Measurements from ENCODE around the gene TMEM130.
A peak's percentile ranks its signal among the peaks of the same experiment; 100 is the strongest.
"Not testable (repeated sequence)": the region's sequence is repeated elsewhere in the genome, so short reads cannot be mapped to it uniquely, and the experiment has no call there.

The TMEM130 gene

DNA sequence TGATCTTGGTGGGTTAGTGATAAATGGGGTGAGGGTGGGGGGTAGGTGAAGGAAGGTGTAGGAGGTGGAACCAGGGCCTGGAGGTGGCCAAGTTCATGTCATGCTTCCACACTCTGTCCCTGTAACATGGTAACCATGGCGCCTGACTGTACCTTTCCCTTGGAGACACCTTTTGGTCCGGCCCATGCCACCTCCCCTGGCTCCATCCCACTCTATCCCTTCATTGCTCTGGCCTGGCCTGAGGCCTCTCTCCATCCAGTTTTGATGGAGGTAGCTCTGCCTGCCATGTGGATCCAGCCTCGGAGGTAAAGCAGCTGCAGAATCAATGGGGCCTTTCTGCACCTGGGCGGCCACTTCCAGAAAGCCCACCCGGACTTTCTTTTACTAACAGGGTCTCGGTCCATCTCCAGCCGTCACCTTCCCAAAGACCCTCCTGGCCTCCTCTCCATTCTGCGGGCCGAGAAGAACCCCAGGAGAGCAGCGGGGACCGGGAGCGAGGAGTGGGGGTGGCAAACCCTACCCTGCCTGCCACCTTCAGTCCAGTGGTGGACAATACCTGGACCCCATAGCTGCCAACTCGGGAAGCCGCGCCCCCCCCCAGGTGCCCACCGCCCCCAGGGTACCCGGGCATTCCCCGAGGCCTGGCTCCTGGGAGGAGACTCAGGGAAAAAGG lies 8.0 kb upstream of the TMEM130 start:
- peak in 1 of 3 experiments; percentile 31 for DNase-seq

DNA sequence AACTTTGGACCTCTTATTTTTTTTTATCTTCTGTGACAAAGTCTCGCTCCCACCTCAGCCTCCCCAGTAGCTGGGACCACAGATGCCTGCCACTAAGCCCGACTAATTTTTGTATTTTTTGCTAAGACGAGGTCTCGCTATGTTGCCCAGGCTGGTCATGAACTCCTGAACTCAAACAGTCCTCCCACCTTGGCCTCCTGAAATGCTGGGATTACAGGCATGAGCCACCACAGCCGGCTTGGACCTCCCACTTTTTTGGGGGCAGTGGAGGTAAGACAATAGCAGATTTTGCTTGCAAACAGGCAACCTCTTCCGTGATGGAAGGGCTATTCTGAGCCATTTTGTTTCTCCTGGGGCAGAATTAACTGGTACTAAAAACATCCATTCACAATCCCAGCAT lies 7.3 kb upstream of the TMEM130 start:
- DNase-seq: no peak

DNA sequence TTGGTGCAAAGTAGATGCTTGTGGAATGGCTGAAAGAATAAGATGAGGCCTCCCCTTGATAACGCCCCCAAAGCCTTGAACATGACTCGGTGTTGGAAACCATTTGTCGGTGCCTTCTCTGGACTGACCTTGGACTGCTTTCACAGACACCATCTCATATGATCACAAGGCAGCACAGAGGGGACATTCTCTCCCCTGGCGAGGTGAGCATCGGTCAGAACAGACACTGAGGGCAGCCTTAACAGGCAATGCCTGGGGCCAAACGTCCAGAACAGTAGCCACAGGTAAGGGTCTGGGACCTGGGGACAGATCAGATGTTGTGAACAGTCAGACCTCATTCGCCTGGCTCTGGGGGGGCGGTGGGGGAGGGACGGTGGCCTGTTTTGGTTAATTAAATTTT lies 5.7 kb upstream of the TMEM130 start:
- no peak for DNase-seq

DNA sequence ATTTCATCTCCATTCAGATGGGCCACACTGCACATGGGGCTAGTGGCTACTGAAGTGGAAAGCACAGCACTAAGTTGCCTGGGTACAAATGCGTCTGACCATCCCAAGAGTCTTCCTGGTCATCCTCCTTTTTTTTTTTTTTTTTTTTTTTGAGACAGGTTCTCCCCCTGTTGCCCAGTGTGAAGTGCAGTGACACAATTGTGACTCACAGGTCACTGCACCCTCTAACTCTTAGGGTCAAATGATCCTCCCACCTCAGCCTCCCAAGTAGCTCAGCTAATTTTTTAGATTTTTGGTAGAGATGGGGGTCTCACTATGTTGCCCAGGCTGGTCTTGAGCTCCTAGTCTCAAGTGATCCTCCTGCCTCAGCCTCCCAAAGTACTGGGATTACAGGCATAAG lies 5.1 kb upstream of the TMEM130 start:
- no peak for DNase-seq

DNA sequence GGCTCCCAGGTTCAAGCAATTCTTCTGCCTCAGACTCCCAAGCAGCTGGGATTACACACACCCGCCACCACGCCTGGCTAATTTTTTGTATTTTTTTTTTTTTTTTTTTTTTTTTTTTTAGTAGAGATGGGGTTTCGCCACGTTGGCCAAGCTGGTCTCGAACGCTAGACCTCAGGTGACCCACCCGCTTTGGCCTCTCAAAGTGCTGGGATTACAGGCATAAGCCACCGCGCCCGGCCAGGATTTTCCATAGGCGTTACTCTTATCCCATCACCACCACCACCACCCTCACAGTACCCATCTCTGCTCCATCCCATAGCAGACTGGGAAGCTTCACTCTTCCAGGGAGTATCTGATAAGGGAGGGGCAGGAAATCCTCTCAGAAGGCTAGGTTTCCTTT lies 3.8 kb upstream of the TMEM130 start:
- not testable (repeated sequence) for DNase-seq

DNA sequence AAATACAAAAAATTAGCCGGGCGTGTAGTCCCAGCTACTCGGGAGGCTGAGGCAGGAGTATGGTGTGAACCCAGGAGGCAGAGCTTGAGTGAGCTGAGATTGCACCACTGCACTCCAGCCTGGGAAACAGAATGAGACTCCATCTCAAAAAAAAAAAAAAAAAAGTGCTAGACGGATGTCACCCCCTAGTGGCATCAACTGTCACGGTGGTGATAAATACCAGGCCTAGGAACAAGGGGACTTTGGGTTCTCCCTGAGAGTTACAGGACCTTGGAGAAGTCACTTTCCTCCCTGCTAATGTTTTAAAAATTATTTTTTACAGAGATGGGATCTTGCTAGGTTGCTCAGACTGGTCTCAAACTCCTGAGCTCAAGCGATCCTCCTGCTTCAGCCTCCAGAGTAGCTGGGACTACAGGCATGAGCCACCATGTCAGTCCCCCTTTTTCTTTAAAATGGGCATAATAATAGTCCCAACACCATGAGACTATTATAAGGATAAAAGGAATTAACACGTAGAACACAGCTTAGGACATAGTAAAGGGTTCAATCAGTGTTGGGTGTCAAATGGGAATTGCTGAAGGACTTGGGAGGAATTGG lies 2.6 kb upstream of the TMEM130 start:
- peak in 1 of 3 experiments; percentile 30 for DNase-seq

DNA sequence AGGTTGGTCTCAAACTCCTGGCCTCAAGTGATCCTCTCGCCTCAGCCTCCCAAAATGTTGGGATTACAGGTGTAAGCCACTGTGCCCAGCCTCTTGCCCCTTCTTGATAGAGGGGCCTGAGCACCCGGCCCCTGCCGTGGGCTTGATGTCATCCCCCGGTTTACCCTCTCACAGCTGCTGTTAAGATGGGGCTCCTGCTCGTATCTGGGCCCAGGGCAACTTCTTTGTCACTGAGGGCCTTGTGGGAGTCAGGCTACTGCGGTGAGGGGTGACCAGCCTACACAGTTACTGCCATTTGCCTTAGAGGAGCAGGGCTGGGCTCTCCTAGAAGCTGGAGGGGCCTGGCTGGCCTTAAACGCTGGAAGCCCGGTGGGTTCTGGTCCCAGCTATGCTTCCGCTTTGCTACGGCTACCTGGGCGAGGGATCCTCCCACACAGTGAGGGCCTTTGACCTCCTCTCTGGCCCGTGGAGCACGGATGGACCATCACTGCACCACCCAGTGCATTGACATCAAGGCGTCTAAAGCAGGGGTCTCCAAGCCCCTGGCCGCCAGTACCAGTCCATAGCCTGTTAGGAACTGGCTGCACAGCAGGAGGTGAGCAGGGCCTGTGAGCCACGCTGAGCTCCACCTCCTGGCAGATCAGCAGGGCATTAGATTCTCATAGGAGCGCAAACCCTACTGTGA lies 1.1 kb upstream of the TMEM130 start:
- DNase-seq: no peak

DNA sequence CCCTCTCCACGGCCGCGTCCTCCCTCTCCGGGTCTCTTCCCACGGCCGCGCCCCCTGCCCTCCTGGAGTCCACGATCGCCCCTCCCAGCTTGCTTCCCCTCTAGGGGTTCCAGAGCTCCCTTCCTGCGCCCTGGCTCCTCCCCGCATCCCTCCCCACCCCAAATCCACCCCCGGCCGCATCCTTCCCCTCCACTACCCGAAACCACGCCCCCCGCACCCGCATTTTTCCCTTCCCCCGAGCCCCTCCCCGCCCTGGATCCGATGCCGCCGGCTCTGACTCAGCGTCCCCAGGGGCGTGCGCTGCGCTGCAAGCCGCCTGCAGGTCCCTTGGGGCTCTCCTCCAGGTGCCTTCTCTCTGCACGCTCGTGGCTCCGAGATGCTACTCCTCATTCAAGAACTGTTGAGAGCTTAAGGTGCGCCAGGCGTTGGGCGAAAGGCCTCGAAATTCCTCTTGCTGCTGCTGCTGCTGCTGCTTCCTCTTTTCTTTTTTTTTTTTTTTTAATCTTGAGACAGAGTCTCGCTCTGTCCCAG lies 372 bp upstream of the TMEM130 start:
- peak; percentile 67 to 78 (median 72) for DNase-seq

DNA sequence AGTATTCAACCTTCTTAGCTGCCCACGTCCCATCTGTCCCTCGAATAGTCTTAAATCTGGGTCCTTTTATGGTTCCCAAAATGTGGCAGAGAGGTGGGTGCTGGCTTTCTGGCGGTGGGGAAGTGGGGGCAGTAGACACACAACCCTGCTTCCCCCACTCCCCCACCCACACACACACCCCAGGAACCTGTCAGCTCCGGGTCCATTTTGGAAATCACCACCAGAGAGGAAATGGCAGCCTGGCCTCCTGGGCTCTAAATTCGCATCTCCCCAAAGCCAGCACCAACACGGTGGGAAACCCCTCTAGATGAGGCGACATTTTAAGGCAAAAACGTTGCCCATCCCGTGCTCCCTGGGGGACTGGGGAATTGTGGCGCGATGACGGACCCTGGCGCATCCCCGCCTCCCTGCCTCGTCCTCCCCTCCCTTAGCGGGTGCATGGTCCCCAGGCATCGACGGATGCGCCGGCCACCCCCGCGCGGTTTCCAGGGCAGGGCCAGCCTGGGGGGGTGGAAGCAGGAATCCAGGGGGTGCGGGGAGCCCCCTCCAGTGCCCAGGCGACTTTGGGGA lies 702 bp downstream of the TMEM130 start:
- peak in 1 of 3 experiments; percentile 31 for DNase-seq

DNA sequence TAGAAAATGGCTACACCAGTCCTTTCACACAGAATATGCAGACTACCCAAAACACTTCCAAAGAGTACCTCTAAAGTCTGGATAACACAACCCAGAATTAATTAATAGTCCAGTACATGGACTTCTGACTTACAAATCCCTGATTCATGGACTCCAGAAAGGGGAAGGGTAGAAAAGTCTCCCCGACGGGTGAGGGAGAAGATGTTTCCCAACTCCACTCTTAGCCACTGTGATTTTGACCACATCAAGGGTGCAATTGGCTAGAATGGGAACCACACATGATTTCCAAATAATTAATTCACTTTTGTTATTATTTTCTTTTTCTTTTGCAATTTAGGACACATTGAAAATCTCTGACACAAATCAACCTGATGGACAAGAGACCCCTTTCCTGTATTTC lies 1.4 kb downstream of the TMEM130 start:
- DNase-seq: no peak

DNA sequence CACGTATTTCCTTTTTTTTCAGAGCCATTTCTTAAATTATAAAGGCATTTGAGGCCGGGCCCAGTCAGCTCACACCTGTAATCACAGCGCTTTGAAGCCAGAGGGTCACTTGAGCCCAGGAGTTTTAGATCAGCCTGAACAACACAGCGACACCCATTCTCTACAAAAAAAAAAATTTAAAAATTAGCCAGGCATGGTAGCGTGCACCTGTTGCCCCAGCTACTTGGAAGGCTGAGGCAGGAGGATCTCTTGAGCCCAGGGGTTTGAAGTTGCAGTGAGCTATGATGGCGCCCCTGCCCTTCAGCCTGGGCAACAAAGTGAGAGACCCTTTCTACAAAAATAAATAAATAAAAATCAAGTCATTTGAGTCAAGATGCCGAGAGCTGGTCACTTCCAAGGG lies 3.0 kb downstream of the TMEM130 start:
- DNase-seq: no peak

DNA sequence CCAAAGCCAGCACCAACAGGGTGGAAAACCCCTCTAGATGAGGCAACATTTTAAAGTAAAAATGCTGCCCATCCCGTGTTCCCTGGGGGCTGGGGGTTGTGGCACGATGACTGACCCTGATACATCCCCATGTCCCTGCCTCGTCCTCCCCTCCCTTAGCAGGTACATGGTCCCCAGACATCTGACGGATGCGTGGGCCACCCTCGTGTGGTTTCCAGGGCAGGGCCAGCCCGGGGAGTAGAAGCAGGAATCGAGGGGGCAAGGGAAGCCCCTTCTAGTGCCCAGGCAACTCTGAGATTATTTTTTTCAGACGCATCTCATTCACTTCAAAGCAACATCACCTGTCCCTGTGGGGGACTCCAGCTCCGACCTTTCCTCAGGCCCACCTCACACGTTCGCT lies 3.5 kb downstream of the TMEM130 start:
- no peak for DNase-seq

DNA sequence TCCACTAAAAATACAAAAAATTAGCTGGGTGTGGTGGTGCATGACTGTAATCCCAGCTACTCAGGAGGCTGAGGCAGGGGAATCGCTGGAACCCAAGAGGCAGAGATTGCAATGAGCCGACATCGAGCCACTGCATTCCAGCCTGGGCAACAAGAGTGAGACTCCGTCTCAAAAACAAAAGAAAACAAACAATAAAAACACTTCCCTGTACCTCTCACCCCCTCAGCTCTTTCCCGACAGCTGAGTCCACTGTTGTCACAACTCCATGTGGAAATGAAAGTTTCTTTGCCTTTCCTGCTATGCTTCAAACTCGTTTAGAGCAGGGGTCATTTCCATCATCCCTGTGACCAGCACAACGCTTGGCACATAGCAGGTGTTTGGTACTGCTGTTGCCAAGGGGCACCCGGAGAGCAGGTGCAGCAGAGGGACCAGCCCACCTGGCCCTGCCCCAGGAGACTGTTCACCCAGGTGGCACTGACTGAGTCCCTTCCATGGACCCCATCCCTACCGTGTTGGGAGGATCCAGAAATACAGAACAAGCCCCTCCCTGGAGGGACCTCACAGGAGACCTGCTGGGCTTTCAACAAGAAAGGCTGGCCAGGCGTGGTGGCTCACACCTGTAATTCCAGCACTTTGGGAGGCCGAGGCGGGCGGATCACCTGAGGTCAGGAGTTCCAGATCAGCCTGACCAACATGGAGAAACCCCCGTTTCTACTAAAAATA lies 4.9 kb downstream of the TMEM130 start:
- DNase-seq: no peak

DNA sequence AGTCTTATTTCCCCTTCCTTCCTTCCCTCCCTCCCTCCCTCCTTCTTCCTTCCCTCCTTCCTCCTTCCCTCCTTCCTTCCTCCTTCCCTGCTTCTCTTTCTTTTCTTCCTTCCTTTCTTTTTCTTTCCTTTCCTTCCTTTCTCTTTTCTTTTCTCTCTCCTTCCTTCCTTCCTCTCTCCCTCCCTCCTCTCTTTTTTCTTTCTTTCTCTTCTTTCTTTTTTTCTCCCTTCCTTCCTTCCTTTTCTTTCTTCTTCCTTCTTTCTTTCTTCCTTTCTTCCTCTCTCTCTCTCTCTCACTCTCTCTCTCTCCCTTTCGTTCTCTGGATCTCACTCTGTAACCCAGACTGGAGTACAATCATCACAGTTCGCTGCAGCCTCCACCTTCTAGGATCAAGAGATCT lies 6.2 kb downstream of the TMEM130 start:
- DNase-seq: no peak

DNA sequence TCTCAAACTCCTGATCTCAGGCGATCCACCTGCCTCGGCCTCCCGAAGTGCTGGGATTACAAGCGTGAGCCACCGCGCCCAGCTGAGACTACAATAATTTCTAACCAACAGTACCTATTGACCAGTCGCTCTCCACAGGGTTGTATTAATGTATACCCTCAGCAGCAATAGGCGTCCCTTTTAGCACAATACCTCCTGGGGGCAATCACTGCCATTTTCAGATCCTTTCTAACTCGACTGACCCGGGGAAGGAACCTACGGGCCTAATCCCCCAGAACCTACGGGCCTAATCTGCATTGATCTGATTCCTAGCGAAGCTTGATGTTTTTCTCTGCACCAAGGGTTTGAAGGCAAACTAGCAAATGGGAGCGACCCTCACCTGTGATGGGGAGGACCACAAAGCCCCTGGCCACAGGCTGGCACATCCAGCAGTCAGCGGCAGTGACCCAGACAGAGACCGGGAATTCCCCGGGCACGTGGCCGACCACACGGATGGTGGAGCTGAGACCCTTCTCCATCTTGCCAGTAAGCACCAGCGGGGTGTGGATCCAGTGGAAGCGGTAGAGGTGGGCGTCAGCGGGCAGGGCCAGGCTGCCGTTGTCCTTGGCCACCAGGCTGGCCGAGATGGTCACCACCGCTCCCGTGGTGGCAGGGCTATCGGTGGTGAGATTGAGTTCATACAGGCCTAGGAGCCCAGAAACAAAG lies 6.9 kb downstream of the TMEM130 start:
- DNase-seq: no peak

DNA sequence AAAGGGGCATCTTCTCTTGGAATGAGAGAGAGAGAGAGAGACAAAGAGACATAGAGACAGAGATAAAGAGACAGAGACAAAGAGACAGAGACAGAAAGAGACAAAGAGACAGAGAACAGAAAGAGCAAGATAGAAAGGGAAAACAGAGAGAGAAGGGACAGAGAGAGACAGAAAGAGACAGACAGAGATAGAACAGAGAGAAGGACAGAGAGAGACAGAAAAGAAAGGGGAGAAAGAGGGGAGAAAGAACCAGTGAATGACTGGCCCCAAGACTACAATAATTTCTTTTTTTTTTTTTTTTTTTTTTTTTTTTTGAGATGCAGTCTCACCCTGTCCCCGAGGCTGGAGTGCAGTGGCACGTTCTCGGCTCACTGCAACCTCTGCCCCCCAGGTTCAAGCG lies 7.6 kb downstream of the TMEM130 start:
- no peak for DNase-seq

DNA sequence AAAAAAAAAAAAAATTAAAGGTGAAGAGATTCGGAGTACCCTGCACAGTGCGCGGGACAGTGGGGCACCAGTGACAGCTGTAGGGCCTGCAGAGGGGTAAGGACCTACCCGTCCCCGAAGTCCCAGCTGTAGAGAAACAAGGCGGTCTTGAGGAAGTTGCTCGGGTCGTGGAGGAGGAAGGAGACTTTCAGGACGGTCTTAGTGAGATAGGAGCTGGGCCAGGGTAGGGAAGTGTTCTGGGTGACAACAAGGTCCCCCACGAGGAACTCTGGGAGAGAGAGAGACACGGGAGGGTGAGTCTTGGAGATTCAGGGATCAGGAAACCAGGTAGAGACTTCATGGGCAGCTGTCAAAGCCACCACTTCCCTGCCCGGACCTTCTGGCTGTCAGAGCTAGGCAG lies 9.7 kb downstream of the TMEM130 start:
- DNase-seq: no peak

DNA sequence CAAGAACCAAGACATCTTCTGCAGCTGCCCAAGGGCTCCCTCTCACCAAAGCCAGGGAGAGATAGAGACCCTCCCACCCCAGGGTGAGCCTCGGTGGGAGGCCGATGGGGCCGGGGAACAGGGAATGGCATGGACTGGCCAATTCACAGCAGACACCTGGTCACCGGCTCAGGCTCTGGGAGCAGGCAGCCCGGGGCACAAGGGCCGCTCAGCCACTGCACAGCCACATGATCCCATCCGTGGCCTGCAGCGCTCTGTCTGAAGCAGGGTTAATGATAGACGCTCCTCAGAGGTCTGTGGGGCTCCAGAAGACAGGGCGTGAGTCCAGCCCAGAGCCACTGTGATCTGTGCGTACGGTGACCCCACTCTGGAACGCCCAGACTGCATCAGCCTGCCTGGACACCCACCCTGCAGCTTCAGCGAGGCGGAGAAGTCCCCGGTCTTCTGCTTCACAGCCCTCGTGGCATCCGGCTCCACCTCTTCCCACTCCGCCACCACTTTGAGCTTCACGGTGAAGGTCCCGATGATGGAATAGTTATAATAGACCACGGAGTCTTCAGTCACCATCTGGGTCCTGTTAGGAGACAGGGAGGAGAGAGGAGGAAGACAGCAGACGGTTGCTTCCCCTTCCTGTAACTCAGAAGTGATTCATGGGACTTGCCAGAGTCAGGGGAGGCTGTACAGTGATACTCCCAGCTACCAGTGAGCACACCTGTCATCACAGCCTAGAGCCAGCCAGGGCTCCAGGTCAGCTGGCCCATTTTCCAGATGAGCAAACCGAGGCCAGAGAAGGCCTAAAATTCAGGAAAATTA lies 14.0 kb downstream of the TMEM130 start:
- DNase-seq: no peak

DNA sequence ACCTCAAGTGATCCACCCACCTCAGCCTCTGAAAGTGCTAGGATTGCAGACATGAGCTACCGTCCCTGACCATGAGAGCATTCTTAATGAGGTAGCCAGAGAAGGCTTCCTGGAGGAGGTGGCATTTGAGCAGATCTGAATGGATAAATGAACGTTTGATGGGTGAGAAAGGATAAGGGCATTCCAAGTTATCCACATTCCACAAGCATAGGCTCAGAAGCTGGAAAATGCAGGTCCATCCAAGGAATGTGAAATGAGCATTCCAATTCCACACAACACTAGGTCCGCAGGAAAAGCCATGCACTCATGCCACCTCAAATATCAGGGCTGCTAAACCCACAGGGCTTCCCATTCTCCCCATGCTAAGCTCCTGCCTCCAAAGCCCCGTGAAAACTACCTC lies 17.0 kb downstream of the TMEM130 start:
- DNase-seq: no peak

DNA sequence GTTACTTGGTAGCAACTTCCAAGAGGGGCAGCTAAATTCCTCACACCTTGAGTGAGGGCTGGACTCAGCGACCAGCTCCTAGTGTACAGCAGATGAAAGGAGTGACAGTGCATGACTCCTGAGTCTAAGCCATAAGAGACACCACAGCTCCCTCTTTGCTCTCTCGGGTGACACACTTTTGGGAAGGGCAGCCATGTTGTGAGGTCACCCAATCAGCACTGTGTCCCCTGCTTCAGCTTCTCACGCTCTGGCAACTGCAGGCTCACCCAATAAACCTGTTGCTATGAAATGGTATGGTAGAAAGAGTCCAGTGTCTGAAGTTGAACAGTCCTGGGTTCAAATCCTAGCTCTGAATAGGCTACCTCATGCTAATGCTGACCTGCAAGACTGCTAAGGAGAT lies 20.9 kb downstream of the TMEM130 start:
- DNase-seq: no peak

DNA sequence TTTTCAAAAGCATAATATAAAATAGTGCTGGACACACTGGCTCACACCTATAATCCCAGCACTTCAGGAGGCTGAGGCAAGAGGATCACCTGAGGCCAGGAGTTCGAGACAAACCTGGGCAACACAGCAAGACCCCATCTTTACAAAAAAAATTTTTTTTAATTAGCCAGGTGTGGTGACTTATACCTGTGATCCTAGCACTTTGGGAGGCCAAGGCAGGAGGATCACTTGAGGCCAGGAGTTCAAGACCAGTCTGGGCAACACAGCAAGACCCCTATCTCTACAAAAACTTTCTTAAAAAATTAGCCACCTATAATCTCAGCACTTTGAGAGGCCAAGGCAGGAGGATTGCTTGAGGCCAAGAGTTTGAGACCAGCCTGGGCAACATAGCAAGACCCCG lies 27.3 kb downstream of the TMEM130 start:
- not testable (repeated sequence) for DNase-seq
